Mesenchymal stem cell (in vitro differentiated cells and primary cell): ENCODE data around the gene APMAP.

ENCODE experiments used
- DNase-seq: peaks from one replicate; pipeline ENCODE4 v3.0.0-alpha.2; 2013
- H2AFZ ChIP-seq: one replicate; pipeline ENCODE4 v1.6.1; 2013; ENCODE audit warnings: low read depth, mild to moderate bottlenecking, control low read depth, inconsistent platforms, low read length, moderate library complexity
- H2AK5ac ChIP-seq: 2 replicates; pipeline ENCODE4 v1.6.1; 2013; ENCODE audit warnings: low read length, moderate library complexity, mild to moderate bottlenecking, inconsistent platforms; ENCODE audit not compliant: severe bottlenecking
- H2BK120ac ChIP-seq: one replicate; pipeline ENCODE4 v1.6.1; 2013; ENCODE audit warnings: low read depth, mild to moderate bottlenecking, inconsistent platforms, low read length, moderate library complexity
- H2BK12ac ChIP-seq, 2 experiments: one replicate each; pipeline ENCODE4 v1.6.1; 2013; ENCODE audit warnings: inconsistent platforms in 2 of 2, low read length in 2 of 2, mild to moderate bottlenecking in 2 of 2, moderate library complexity in 2 of 2, control low read depth in 1 of 2
- H2BK15ac ChIP-seq: one replicate; pipeline ENCODE4 v1.6.1; 2013; ENCODE audit warnings: mild to moderate bottlenecking, low read depth, inconsistent platforms; ENCODE audit not compliant: poor library complexity, severe bottlenecking
- H2BK5ac ChIP-seq: 2 replicates; pipeline ENCODE4 v1.6.1; 2013; ENCODE audit warnings: low read depth, mild to moderate bottlenecking, low read length, control low read depth, inconsistent platforms; ENCODE audit not compliant: poor library complexity, severe bottlenecking
- H3K14ac ChIP-seq, 2 experiments: one replicate each; pipeline ENCODE4 v1.6.1; 2013; ENCODE audit warnings: inconsistent platforms in 2 of 2, low read length in 2 of 2, control low read depth in 1 of 2, mild to moderate bottlenecking in 1 of 2, moderate library complexity in 1 of 2
- H3K18ac ChIP-seq, 2 experiments: one replicate each; pipeline ENCODE4 v1.6.1; 2013; ENCODE audit warnings: inconsistent platforms in 2 of 2, low read length in 2 of 2, control low read depth in 1 of 2, low read depth in 1 of 2, mild to moderate bottlenecking in 1 of 2
- H3K23ac ChIP-seq, 2 experiments: one replicate each; pipeline ENCODE4 v1.6.1; 2013; ENCODE audit warnings: inconsistent platforms in 2 of 2, low read length in 2 of 2, mild to moderate bottlenecking in 2 of 2, moderate library complexity in 2 of 2, control low read depth in 1 of 2
- H3K27ac ChIP-seq: 2 replicates; pipeline ENCODE4 v1.5.1; 2013; ENCODE audit warnings: mild to moderate bottlenecking, moderate library complexity, low read length, control low read depth, inconsistent platforms; ENCODE audit not compliant: poor library complexity, severe bottlenecking
- H3K27me3 ChIP-seq, 2 experiments: 2 replicates each; pipeline versions ENCODE4 v1.6.1 to v1.7.0; 2013; ENCODE audit warnings: low read length in 2 of 2, mild to moderate bottlenecking in 2 of 2, moderate library complexity in 2 of 2, control low read depth in 1 of 2, inconsistent platforms in 1 of 2; ENCODE audit not compliant: control insufficient read depth in 1 of 2, insufficient read depth in 1 of 2
- H3K36me3 ChIP-seq, 2 experiments: 2 replicates each; pipeline versions ENCODE4 v1.6.1 to v1.7.0; 2013; ENCODE audit warnings: low read length in 2 of 2, control low read depth in 1 of 2, inconsistent platforms in 1 of 2, low read depth in 1 of 2, mild to moderate bottlenecking in 1 of 2; ENCODE audit not compliant: insufficient read depth in 2 of 2, control insufficient read depth in 1 of 2
- H3K4ac ChIP-seq, 2 experiments: one replicate each; pipeline ENCODE4 v1.6.1; 2013; ENCODE audit warnings: inconsistent platforms in 2 of 2, low read length in 2 of 2, mild to moderate bottlenecking in 2 of 2, moderate library complexity in 2 of 2, control low read depth in 1 of 2, low read depth in 1 of 2
- H3K4me1 ChIP-seq: 2 replicates; pipeline ENCODE4 v1.6.1; 2013; ENCODE audit warnings: low read depth, low read length, control low read depth; ENCODE audit not compliant: control insufficient read depth, insufficient read depth
- H3K4me2 ChIP-seq: 2 replicates; pipeline ENCODE4 v1.6.1; 2013; ENCODE audit warnings: low read length, mild to moderate bottlenecking, inconsistent platforms; ENCODE audit not compliant: poor library complexity, severe bottlenecking
- H3K4me3 ChIP-seq, 2 experiments: 2 replicates each; pipeline versions ENCODE4 v1.5.1 to v1.7.0; 2013; ENCODE audit warnings: low read length in 2 of 2, mild to moderate bottlenecking in 2 of 2, control low read depth in 1 of 2, low read depth in 1 of 2; ENCODE audit not compliant: insufficient read depth in 1 of 2
- H3K79me1 ChIP-seq: replicated peaks from 2 replicates; pipeline ENCODE4 v1.6.1; 2013; ENCODE audit warnings: mild to moderate bottlenecking, control low read depth, low read length, inconsistent platforms; ENCODE audit not compliant: poor library complexity, severe bottlenecking
- H3K9ac ChIP-seq: 2 replicates; pipeline ENCODE4 v1.7.0; 2013; ENCODE audit warnings: mild to moderate bottlenecking, low read length, moderate library complexity
- H3K9me3 ChIP-seq: 2 replicates; pipeline ENCODE4 v1.7.0; 2013; ENCODE audit warnings: mild to moderate bottlenecking, low read length; ENCODE audit not compliant: control insufficient read depth
- H4K8ac ChIP-seq: one replicate; pipeline ENCODE4 v1.6.1; 2013; ENCODE audit warnings: inconsistent platforms, mild to moderate bottlenecking, low read length, moderate library complexity
- H4K91ac ChIP-seq: one replicate; pipeline ENCODE4 v1.6.1; 2013; ENCODE audit warnings: mild to moderate bottlenecking, low read length, inconsistent platforms
- WGBS: methylation state at CpG from one replicate; pipeline ENCODE4 v1.1.7; 2013; ENCODE audit warnings: mixed read lengths; 5-methylcytosine and 5-hydroxymethylcytosine counted together

The APMAP gene

GRCh38 chr20:25006431-25007167 is 14.0 kb upstream of the APMAP start:
- Histone ChIP-seq H3K4me3 (no peak overlapping the region), H2BK5ac (no peak overlapping the region), H3K27ac (no peak overlapping the region), H3K4me2 (no peak overlapping the region), H3K36me3 (peaks cover 0 to 9% of the 10 kb centered on the region in 2 experiments), H3K9ac (no peak overlapping the region), H3K9me3 (peaks cover 4% of the 10 kb centered on the region), H2BK120ac (no peak overlapping the region), H3K27me3 (peaks cover 0 to 4% of the 10 kb centered on the region in 2 experiments), H3K14ac (no peak overlapping the region), H2BK15ac (no peak overlapping the region), H4K91ac (no peak overlapping the region), H3K4ac (no peak overlapping the region), H2AFZ (no peak overlapping the region), H3K23ac (no peak overlapping the region), H3K79me1 (no peaks in the 10 kb centered on the region), H3K4me1 (peaks cover 6% of the 10 kb centered on the region), H2AK5ac (peak overlapping the region; percentile 15), H2BK12ac (no peak overlapping the region), H4K8ac (no peak overlapping the region), H3K18ac (no peak overlapping the region)
- no peak for DNase-seq
- 78% methylated on average over 12 of the region's 12 CpGs for WGBS

- Histone ChIP-seq H3K4ac (no peak overlapping the region), H3K18ac (no peak overlapping the region), H3K4me3 (no peak overlapping the region), H4K91ac (no peak overlapping the region), H3K27ac (no peak overlapping the region), H3K23ac (no peak overlapping the region), H2BK12ac (no peak overlapping the region), H3K4me2 (no peak overlapping the region), H2BK120ac (no peak overlapping the region), H2AFZ (no peak overlapping the region), H2AK5ac (no peak overlapping the region), H3K9ac (no peak overlapping the region), H3K9me3 (peaks cover 4% of the 10 kb centered on the region), H3K36me3 (peaks cover 0 to 9% of the 10 kb centered on the region in 2 experiments), H2BK5ac (no peak overlapping the region), H3K79me1 (no peaks in the 10 kb centered on the region), H4K8ac (no peak overlapping the region), H3K27me3 (peaks cover 0 to 4% of the 10 kb centered on the region in 2 experiments), H3K4me1 (peaks cover 7% of the 10 kb centered on the region), H3K14ac (peak overlapping the region in 1 of 2 experiments; percentile 2), H2BK15ac (no peak overlapping the region)
- 86% methylated on average over 8 of the region's 8 CpGs for WGBS
- no peak for DNase-seq
Observed at GRCh38 chr20:25005661-25006060, 13.1 kb upstream of the APMAP start.

GRCh38 chr20:25005220-25005619 is 12.7 kb upstream of the APMAP start:
- Histone ChIP-seq H3K27me3 (peaks cover 0 to 3% of the 10 kb centered on the region in 2 experiments), H3K18ac (no peak overlapping the region), H3K4ac (no peak overlapping the region), H3K9me3 (peaks cover 4% of the 10 kb centered on the region), H2AFZ (no peak overlapping the region), H4K91ac (no peak overlapping the region), H2BK120ac (no peak overlapping the region), H3K4me2 (no peak overlapping the region), H3K79me1 (no peaks in the 10 kb centered on the region), H3K4me3 (no peak overlapping the region), H2BK5ac (no peak overlapping the region), H2BK15ac (no peak overlapping the region), H4K8ac (no peak overlapping the region), H3K4me1 (peaks cover 9% of the 10 kb centered on the region), H3K14ac (no peak overlapping the region), H3K23ac (no peak overlapping the region), H3K9ac (no peak overlapping the region), H2BK12ac (no peak overlapping the region), H3K27ac (no peak overlapping the region), H2AK5ac (no peak overlapping the region), H3K36me3 (peaks cover 0 to 9% of the 10 kb centered on the region in 2 experiments)
- no peak for DNase-seq
- WGBS, result 100% methylated on average over 2 of the region's 2 CpGs

GRCh38 chr20:25003002-25003401 is 10.5 kb upstream of the APMAP start:
- no peak overlapping the region for H3K9ac ChIP-seq
- no peak overlapping the region for H2BK15ac ChIP-seq
- no peak overlapping the region for H3K4me2 ChIP-seq
- no peak overlapping the region for H3K4me3 ChIP-seq
- no peak overlapping the region for H4K91ac ChIP-seq
- H3K9me3 ChIP-seq, result peaks cover 4% of the 10 kb centered on the region
- WGBS, result no CpG with 5 or more reads among the region's 1 CpG
- peaks cover 0 to 17% of the 10 kb centered on the region in 2 experiments for H3K27me3 ChIP-seq
- H3K18ac ChIP-seq, result no peak overlapping the region
- H3K36me3 ChIP-seq, result peaks cover 0 to 8% of the 10 kb centered on the region in 2 experiments
- no peak for DNase-seq
- H2AK5ac ChIP-seq, result no peak overlapping the region
- H3K27ac ChIP-seq, result no peak overlapping the region
- no peak overlapping the region for H4K8ac ChIP-seq
- no peak overlapping the region for H3K4ac ChIP-seq
- no peak overlapping the region for H2BK120ac ChIP-seq
- no peak overlapping the region for H3K14ac ChIP-seq
- no peak overlapping the region for H3K23ac ChIP-seq
- peaks cover 10% of the 10 kb centered on the region for H3K4me1 ChIP-seq
- no peaks in the 10 kb centered on the region for H3K79me1 ChIP-seq
- no peak overlapping the region for H2BK5ac ChIP-seq
- H2BK12ac ChIP-seq, result no peak overlapping the region
- H2AFZ ChIP-seq, result no peak overlapping the region
